Esophagus squamous epithelium (tissue), 4 donors: ENCODE results near the gene EIF2B4.

Experiments used
- POLR2A ChIP-seq, 4 donors: fragments of 450-650 bp; IDR thresholded peaks; one replicate each; pipeline ENCODE4 v1.6.1; 2017; ENCODE audit warnings: antibody characterized with exemption in 4 of 4, mild to moderate bottlenecking in 4 of 4, moderate library complexity in 3 of 4
- TF ChIP-seq, protein P1 (sequence below), 6 experiments: fragments of 450-650 bp in 4 of 6; fragments of 200-600 bp in 2 of 6; sonication (generic) in 2 of 6; IDR thresholded peaks; one replicate each; pipeline ENCODE4 v1.5.1; 2016 to 2019; ENCODE audit warnings: antibody characterized with exemption in 6 of 6, mild to moderate bottlenecking in 4 of 6, moderate library complexity in 4 of 6

DNA sequence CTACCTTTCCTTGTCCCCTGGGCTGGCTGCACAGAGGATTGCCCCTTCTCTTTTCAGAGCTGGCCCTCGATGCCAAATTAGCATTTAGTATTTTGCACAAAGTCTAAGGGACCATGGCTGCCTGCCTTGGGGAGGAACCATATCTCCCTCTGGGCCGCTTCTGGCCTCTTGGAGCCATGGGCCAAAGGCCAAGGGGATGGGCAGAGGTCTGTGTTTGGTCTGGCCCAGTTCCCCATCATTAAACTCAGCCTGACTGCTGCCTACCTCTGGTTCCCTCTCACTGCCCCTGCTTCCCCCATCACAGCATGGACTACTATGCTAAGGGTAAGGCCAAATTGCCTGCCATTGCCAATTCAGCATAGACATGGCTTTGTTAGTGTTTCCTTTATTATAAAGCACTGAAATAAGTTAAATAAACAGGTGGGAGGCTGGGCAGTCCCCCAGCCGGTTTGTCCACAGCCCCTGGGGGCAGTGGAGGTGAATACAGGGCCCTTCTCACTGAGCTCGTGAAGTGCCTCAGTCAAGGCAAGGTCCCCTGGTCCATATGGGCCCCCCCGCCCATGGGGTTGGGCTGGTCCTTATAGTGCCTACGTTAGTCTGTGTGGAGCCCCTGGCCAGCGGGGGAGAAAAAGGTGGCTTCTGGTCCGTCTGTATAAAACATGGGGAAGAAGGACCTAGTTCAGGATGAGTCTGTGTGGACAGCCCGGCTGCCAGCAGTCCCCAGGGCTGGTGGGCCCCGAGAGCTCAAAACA, 6.9 kb upstream of the EIF2B4 start:
- no peak for TF ChIP-seq POLR2A (IDR thresholded peaks at IDR 0.05)
- TF ChIP-seq, protein P1, sequence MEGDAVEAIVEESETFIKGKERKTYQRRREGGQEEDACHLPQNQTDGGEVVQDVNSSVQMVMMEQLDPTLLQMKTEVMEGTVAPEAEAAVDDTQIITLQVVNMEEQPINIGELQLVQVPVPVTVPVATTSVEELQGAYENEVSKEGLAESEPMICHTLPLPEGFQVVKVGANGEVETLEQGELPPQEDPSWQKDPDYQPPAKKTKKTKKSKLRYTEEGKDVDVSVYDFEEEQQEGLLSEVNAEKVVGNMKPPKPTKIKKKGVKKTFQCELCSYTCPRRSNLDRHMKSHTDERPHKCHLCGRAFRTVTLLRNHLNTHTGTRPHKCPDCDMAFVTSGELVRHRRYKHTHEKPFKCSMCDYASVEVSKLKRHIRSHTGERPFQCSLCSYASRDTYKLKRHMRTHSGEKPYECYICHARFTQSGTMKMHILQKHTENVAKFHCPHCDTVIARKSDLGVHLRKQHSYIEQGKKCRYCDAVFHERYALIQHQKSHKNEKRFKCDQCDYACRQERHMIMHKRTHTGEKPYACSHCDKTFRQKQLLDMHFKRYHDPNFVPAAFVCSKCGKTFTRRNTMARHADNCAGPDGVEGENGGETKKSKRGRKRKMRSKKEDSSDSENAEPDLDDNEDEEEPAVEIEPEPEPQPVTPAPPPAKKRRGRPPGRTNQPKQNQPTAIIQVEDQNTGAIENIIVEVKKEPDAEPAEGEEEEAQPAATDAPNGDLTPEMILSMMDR (IDR thresholded peaks at IDR 0.05): no peak
